GM19467 (cell line): ENCODE results near the gene MLLT11.
"Not testable (repeated sequence)": the region's sequence is repeated elsewhere in the genome, so short reads cannot be mapped to it uniquely, and the experiment has no call there.

ENCODE experiments used
- ATAC-seq: cut with Tn5 transposase; IDR thresholded peaks from one replicate; pipeline ENCODE4 v1.9.1; 2021; ENCODE audit warnings: mild to moderate bottlenecking, moderate library complexity; ENCODE audit not compliant: unreplicated experiment

The MLLT11 gene

GRCh38 chr1:151055581-151055980 lies 4.6 kb upstream of the MLLT11 start:
- ATAC-seq, result no peak

- no peak for ATAC-seq
Observed at GRCh38 chr1:151056149-151056548, 4.0 kb upstream of the MLLT11 start.

GRCh38 chr1:151058692-151059091 lies 1.5 kb upstream of the MLLT11 start:
- no peak for ATAC-seq

- ATAC-seq, result peak; percentile 80
Observed at GRCh38 chr1:151059109-151060006, 839 bp upstream of the MLLT11 start, which contains the start of gene CDC42SE1. TSS of gene CDC42SE1 (minus strand) at chr1:151059622. CDS start at chr1:151055730, 3,892 bp downstream.

- no peak for ATAC-seq
Observed at GRCh38 chr1:151060657-151061421, 642 bp downstream of the MLLT11 start.

- ATAC-seq, result no peak
Observed at GRCh38 chr1:151061704-151062103, 1.5 kb downstream of the MLLT11 start.

GRCh38 chr1:151062741-151063371 lies 2.7 kb downstream of the MLLT11 start:
- no peak for ATAC-seq

- ATAC-seq, result no peak
Observed at GRCh38 chr1:151065089-151065645, 5.0 kb downstream of the MLLT11 start.

GRCh38 chr1:151067185-151067584 lies 7.0 kb downstream of the MLLT11 start:
- no peak for ATAC-seq

- ATAC-seq, result no peak
Observed at GRCh38 chr1:151069103-151069486, 8.9 kb downstream of the MLLT11 start.

- ATAC-seq, result peak; percentile 77
Observed at GRCh38 chr1:151070474-151071276, 10.5 kb downstream of the MLLT11 start, which contains the start of gene GABPB2. TSS of gene GABPB2 (plus strand) at chr1:151070761. CDS start at chr1:151088190, 17,429 bp downstream.

- no peak for ATAC-seq
Observed at GRCh38 chr1:151072224-151072623, 12.0 kb downstream of the MLLT11 start.

- no peak for ATAC-seq
Observed at GRCh38 chr1:151085953-151086559, 25.9 kb downstream of the MLLT11 start.

GRCh38 chr1:151097426-151097825 lies 37.2 kb downstream of the MLLT11 start:
- ATAC-seq, result not testable (repeated sequence)

GRCh38 chr1:151098126-151098525 lies 37.9 kb downstream of the MLLT11 start:
- no peak for ATAC-seq

- no peak for ATAC-seq
Observed at GRCh38 chr1:151104630-151105029, 44.4 kb downstream of the MLLT11 start.

- no peak for ATAC-seq
Observed at GRCh38 chr1:151106894-151107293, 46.7 kb downstream of the MLLT11 start.

- no peak for ATAC-seq
Observed at GRCh38 chr1:151108331-151108730, 48.1 kb downstream of the MLLT11 start.

GRCh38 chr1:151113877-151114276 lies 53.7 kb downstream of the MLLT11 start:
- no peak for ATAC-seq
